Measurements from ENCODE around the gene CCNE1. TPM values are rescaled to one million over a fixed set of nuclear protein-coding genes. Genes with fewer than 3 reads are reported as not detected.

Gene CCNE1
- total RNA-seq (ENCODE audit: low replicate concordance), result 12.0 and 13.5 TPM in 2 replicates
- long read RNA-seq, partial matches to known transcripts, result 1 of 3 reads
- long read RNA-seq, other reads (novel, unspliced or antisense), result 0 of 3 reads

- Mint-ChIP-seq H3K4me3 (peak within 1 kb of the TSS; percentile 93), H3K9me3 (no peaks in the 10 kb centered on the region), H3K36me3 (peaks cover 3% of the 10 kb centered on the region), H3K27ac (peak within 1 kb of the TSS; percentile 90), H3K4me1 (ENCODE audit: unreplicated experiment) (peaks cover 10% of the 10 kb centered on the region), H3K27me3 (peaks cover 6% of the 10 kb centered on the region)
- DNase-seq (ENCODE audit: extremely low spot score, unreplicated experiment), result peak; percentile 93
- TF ChIP-seq CTCF (conservative IDR thresholded peaks at IDR 0.05), result no peak
Measured at GRCh38 chr19:29811125-29812079, at the start of gene CCNE1. TSS of gene CCNE1 (plus strand) at chr19:29811991. CDS start at chr19:29812556, 565 bp downstream.

- no peak for DNase-seq (ENCODE audit: extremely low spot score, unreplicated experiment)
- H3K4me3 Mint-ChIP-seq, result no peak overlapping the region
- no peak overlapping the region for H3K27ac Mint-ChIP-seq
- no peaks in the 10 kb centered on the region for H3K9me3 Mint-ChIP-seq
- H3K4me1 Mint-ChIP-seq (ENCODE audit: unreplicated experiment), result no peaks in the 10 kb centered on the region
- peaks cover 5% of the 10 kb centered on the region for H3K27me3 Mint-ChIP-seq
- no peak for TF ChIP-seq CTCF (conservative IDR thresholded peaks at IDR 0.05)
- H3K36me3 Mint-ChIP-seq, result no peaks in the 10 kb centered on the region
Measured at GRCh38 chr19:29763196-29763595, 48.6 kb upstream of the CCNE1 start.

- no peak for TF ChIP-seq CTCF (conservative IDR thresholded peaks at IDR 0.05)
- Mint-ChIP-seq H3K4me1 (ENCODE audit: unreplicated experiment) (no peaks in the 10 kb centered on the region), H3K9me3 (no peaks in the 10 kb centered on the region), H3K27ac (no peak overlapping the region), H3K36me3 (no peaks in the 10 kb centered on the region), H3K4me3 (no peak overlapping the region), H3K27me3 (peaks cover 5% of the 10 kb centered on the region)
- no peak for DNase-seq (ENCODE audit: extremely low spot score, unreplicated experiment)
Measured at GRCh38 chr19:29764361-29764760, 47.4 kb upstream of the CCNE1 start.

GRCh38 chr19:29766100-29766499, 45.7 kb upstream of the CCNE1 start:
- H3K9me3 Mint-ChIP-seq, result no peaks in the 10 kb centered on the region
- H3K4me3 Mint-ChIP-seq, result no peak overlapping the region
- TF ChIP-seq CTCF (conservative IDR thresholded peaks at IDR 0.05), result no peak
- H3K4me1 Mint-ChIP-seq (ENCODE audit: unreplicated experiment), result no peaks in the 10 kb centered on the region
- H3K36me3 Mint-ChIP-seq, result no peaks in the 10 kb centered on the region
- no peak for DNase-seq (ENCODE audit: extremely low spot score, unreplicated experiment)
- H3K27me3 Mint-ChIP-seq, result peaks cover 5% of the 10 kb centered on the region
- H3K27ac Mint-ChIP-seq, result no peak overlapping the region

- peaks cover 9% of the 10 kb centered on the region for H3K27me3 Mint-ChIP-seq
- no peak overlapping the region for H3K27ac Mint-ChIP-seq
- H3K36me3 Mint-ChIP-seq, result no peaks in the 10 kb centered on the region
- TF ChIP-seq CTCF (conservative IDR thresholded peaks at IDR 0.05), result no peak
- H3K9me3 Mint-ChIP-seq, result no peaks in the 10 kb centered on the region
- no peak for DNase-seq (ENCODE audit: extremely low spot score, unreplicated experiment)
- H3K4me1 Mint-ChIP-seq (ENCODE audit: unreplicated experiment), result peaks cover 6% of the 10 kb centered on the region
- no peak overlapping the region for H3K4me3 Mint-ChIP-seq
Measured at GRCh38 chr19:29767039-29767735, 44.6 kb upstream of the CCNE1 start.

Measured in type B pancreatic cell (in vitro differentiated cells).